ENCODE data around the gene APEH.

The APEH gene

GRCh38 chr3:49641921-49642707 lies 32.0 kb upstream of the APEH start:
- peaks cover 3% of the 10 kb centered on the region for H3K27me3 Mint-ChIP-seq (ENCODE audit: low read depth)
- no peak overlapping the region for H3K27ac Mint-ChIP-seq
- H3K4me3 Mint-ChIP-seq: no peak overlapping the region
- DNase-seq (ENCODE audit: low spot score): no peak
- H3K4me1 Mint-ChIP-seq (ENCODE audit: low read depth): peaks cover under 1% of the 10 kb centered on the region
- H3K9me3 Mint-ChIP-seq: no peaks in the 10 kb centered on the region
- H3K36me3 Mint-ChIP-seq (ENCODE audit: low read depth): no peaks in the 10 kb centered on the region

- Mint-ChIP-seq H3K27me3 (ENCODE audit: low read depth) (peaks cover 3% of the 10 kb centered on the region), H3K4me1 (ENCODE audit: low read depth) (no peaks in the 10 kb centered on the region), H3K36me3 (ENCODE audit: low read depth) (no peaks in the 10 kb centered on the region), H3K4me3 (no peak overlapping the region), H3K27ac (no peak overlapping the region), H3K9me3 (no peaks in the 10 kb centered on the region)
- no peak for DNase-seq (ENCODE audit: low spot score)
These were observed 31.4 kb upstream of the APEH start for GRCh38 chr3:49642708-49643145.

- Mint-ChIP-seq H3K4me1 (ENCODE audit: low read depth) (no peaks in the 10 kb centered on the region), H3K27ac (no peak overlapping the region), H3K4me3 (no peak overlapping the region), H3K9me3 (no peaks in the 10 kb centered on the region), H3K36me3 (ENCODE audit: low read depth) (no peaks in the 10 kb centered on the region), H3K27me3 (ENCODE audit: low read depth) (peaks cover 3% of the 10 kb centered on the region)
- no peak for DNase-seq (ENCODE audit: low spot score)
These were observed 29.5 kb upstream of the APEH start for GRCh38 chr3:49644684-49645083.

- no peak overlapping the region for H3K4me3 Mint-ChIP-seq
- no peak overlapping the region for H3K27ac Mint-ChIP-seq
- DNase-seq (ENCODE audit: low spot score): no peak
- H3K9me3 Mint-ChIP-seq: no peaks in the 10 kb centered on the region
- H3K4me1 Mint-ChIP-seq (ENCODE audit: low read depth): no peaks in the 10 kb centered on the region
- peaks cover 3% of the 10 kb centered on the region for H3K27me3 Mint-ChIP-seq (ENCODE audit: low read depth)
- H3K36me3 Mint-ChIP-seq (ENCODE audit: low read depth): no peaks in the 10 kb centered on the region
These were observed 27.9 kb upstream of the APEH start for GRCh38 chr3:49646236-49646635.

- Mint-ChIP-seq H3K4me1 (ENCODE audit: low read depth) (no peaks in the 10 kb centered on the region), H3K36me3 (ENCODE audit: low read depth) (no peaks in the 10 kb centered on the region), H3K27me3 (ENCODE audit: low read depth) (peaks cover 3% of the 10 kb centered on the region), H3K9me3 (no peaks in the 10 kb centered on the region), H3K27ac (no peak overlapping the region), H3K4me3 (no peak overlapping the region)
- DNase-seq (ENCODE audit: low spot score): no peak
These were observed 26.4 kb upstream of the APEH start for GRCh38 chr3:49647741-49648140.

- no peak for DNase-seq (ENCODE audit: low spot score)
- H3K9me3 Mint-ChIP-seq: no peaks in the 10 kb centered on the region
- no peaks in the 10 kb centered on the region for H3K4me1 Mint-ChIP-seq (ENCODE audit: low read depth)
- peaks cover 3% of the 10 kb centered on the region for H3K27me3 Mint-ChIP-seq (ENCODE audit: low read depth)
- no peak overlapping the region for H3K4me3 Mint-ChIP-seq
- H3K36me3 Mint-ChIP-seq (ENCODE audit: low read depth): no peaks in the 10 kb centered on the region
- H3K27ac Mint-ChIP-seq: no peak overlapping the region
These were observed 25.7 kb upstream of the APEH start for GRCh38 chr3:49648354-49649019.

GRCh38 chr3:49649576-49649975 lies 24.6 kb upstream of the APEH start:
- H3K27ac Mint-ChIP-seq: no peak overlapping the region
- H3K4me3 Mint-ChIP-seq: no peak overlapping the region
- peaks cover 3% of the 10 kb centered on the region for H3K27me3 Mint-ChIP-seq (ENCODE audit: low read depth)
- no peaks in the 10 kb centered on the region for H3K9me3 Mint-ChIP-seq
- H3K4me1 Mint-ChIP-seq (ENCODE audit: low read depth): no peaks in the 10 kb centered on the region
- H3K36me3 Mint-ChIP-seq (ENCODE audit: low read depth): no peaks in the 10 kb centered on the region
- no peak for DNase-seq (ENCODE audit: low spot score)

- peaks cover 3% of the 10 kb centered on the region for H3K27me3 Mint-ChIP-seq (ENCODE audit: low read depth)
- H3K4me1 Mint-ChIP-seq (ENCODE audit: low read depth): no peaks in the 10 kb centered on the region
- no peaks in the 10 kb centered on the region for H3K36me3 Mint-ChIP-seq (ENCODE audit: low read depth)
- no peak overlapping the region for H3K27ac Mint-ChIP-seq
- no peak overlapping the region for H3K4me3 Mint-ChIP-seq
- no peak for DNase-seq (ENCODE audit: low spot score)
- H3K9me3 Mint-ChIP-seq: no peaks in the 10 kb centered on the region
These were observed 24.0 kb upstream of the APEH start for GRCh38 chr3:49650177-49650576.

- no peaks in the 10 kb centered on the region for H3K4me1 Mint-ChIP-seq (ENCODE audit: low read depth)
- no peak overlapping the region for H3K27ac Mint-ChIP-seq
- no peak for DNase-seq (ENCODE audit: low spot score)
- no peaks in the 10 kb centered on the region for H3K36me3 Mint-ChIP-seq (ENCODE audit: low read depth)
- H3K4me3 Mint-ChIP-seq: no peak overlapping the region
- peaks cover 3% of the 10 kb centered on the region for H3K27me3 Mint-ChIP-seq (ENCODE audit: low read depth)
- H3K9me3 Mint-ChIP-seq: no peaks in the 10 kb centered on the region
These were observed 23.5 kb upstream of the APEH start for GRCh38 chr3:49650637-49651036.

GRCh38 chr3:49652218-49652902 lies 21.8 kb upstream of the APEH start:
- H3K27me3 Mint-ChIP-seq (ENCODE audit: low read depth): no peaks in the 10 kb centered on the region
- H3K4me1 Mint-ChIP-seq (ENCODE audit: low read depth): no peaks in the 10 kb centered on the region
- no peak overlapping the region for H3K4me3 Mint-ChIP-seq
- H3K36me3 Mint-ChIP-seq (ENCODE audit: low read depth): no peaks in the 10 kb centered on the region
- no peak overlapping the region for H3K27ac Mint-ChIP-seq
- H3K9me3 Mint-ChIP-seq: no peaks in the 10 kb centered on the region
- DNase-seq (ENCODE audit: low spot score): no peak

- DNase-seq (ENCODE audit: low spot score): no peak
- H3K27me3 Mint-ChIP-seq (ENCODE audit: low read depth): no peaks in the 10 kb centered on the region
- no peaks in the 10 kb centered on the region for H3K4me1 Mint-ChIP-seq (ENCODE audit: low read depth)
- H3K4me3 Mint-ChIP-seq: no peak overlapping the region
- no peaks in the 10 kb centered on the region for H3K36me3 Mint-ChIP-seq (ENCODE audit: low read depth)
- no peaks in the 10 kb centered on the region for H3K9me3 Mint-ChIP-seq
- no peak overlapping the region for H3K27ac Mint-ChIP-seq
These were observed 21.2 kb upstream of the APEH start for GRCh38 chr3:49652903-49653415.

- H3K36me3 Mint-ChIP-seq (ENCODE audit: low read depth): no peaks in the 10 kb centered on the region
- no peak overlapping the region for H3K4me3 Mint-ChIP-seq
These were observed 20.5 kb upstream of the APEH start for GRCh38 chr3:49653621-49654020.

GRCh38 chr3:49654176-49654825 lies 19.9 kb upstream of the APEH start:
- no peak for DNase-seq (ENCODE audit: low spot score)
- no peaks in the 10 kb centered on the region for H3K9me3 Mint-ChIP-seq
- no peaks in the 10 kb centered on the region for H3K27me3 Mint-ChIP-seq (ENCODE audit: low read depth)
- no peak overlapping the region for H3K27ac Mint-ChIP-seq
- H3K36me3 Mint-ChIP-seq (ENCODE audit: low read depth): no peaks in the 10 kb centered on the region
- no peaks in the 10 kb centered on the region for H3K4me1 Mint-ChIP-seq (ENCODE audit: low read depth)
- H3K4me3 Mint-ChIP-seq: no peak overlapping the region

More at GRCh38 chr3:49653621-49654020, 20.5 kb upstream of the APEH start:
- H3K9me3 Mint-ChIP-seq: no peaks in the 10 kb centered on the region
- no peaks in the 10 kb centered on the region for H3K27me3 Mint-ChIP-seq (ENCODE audit: low read depth)
- H3K27ac Mint-ChIP-seq: no peak overlapping the region
- no peaks in the 10 kb centered on the region for H3K4me1 Mint-ChIP-seq (ENCODE audit: low read depth)
- no peak for DNase-seq (ENCODE audit: low spot score)

Data from T-helper 2 cell treated with Interferon-gamma antibody and Interleukin-4, amounts not matched to agents 5 μg/mL and 100 μg/mL, for 36 hours (primary cell).